Left ventricle myocardium inferior (tissue), 1 donor: ENCODE data around the gene PRPF18. TPM values are rescaled to one million over a fixed set of nuclear protein-coding genes. Genes with fewer than 3 reads are reported as not detected.
A peak's percentile ranks its signal among the peaks of the same experiment; 100 is the strongest.

Experiments used
- DNase-seq: peaks from one replicate; pipeline ENCODE4 v3.0.0-alpha.2; 2020
- H3K27ac ChIP-seq: fragments of 200-600 bp; replicated peaks from 2 replicates; pipeline ENCODE4 v1.8.0; 2021
- H3K27me3 ChIP-seq: fragments of 200-600 bp; 2 replicates; pipeline ENCODE4 v1.8.0; 2021; ENCODE audit warnings: low read depth
- H3K36me3 ChIP-seq: fragments of 200-600 bp; 2 replicates; pipeline ENCODE4 v1.8.0; 2021
- H3K4me1 ChIP-seq: fragments of 200-600 bp; 2 replicates; pipeline ENCODE4 v1.8.0; 2021
- H3K4me3 ChIP-seq: fragments of 200-600 bp; 2 replicates; pipeline ENCODE4 v1.8.0; 2021; ENCODE audit warnings: mild to moderate bottlenecking, moderate library complexity
- H3K9me3 ChIP-seq: fragments of 200-600 bp; replicated peaks from 2 replicates; pipeline ENCODE4 v1.8.0; 2021
- CTCF ChIP-seq: fragments of 200-600 bp; IDR thresholded peaks from 2 replicates; pipeline ENCODE4 v1.8.0; 2021; ENCODE audit warnings: antibody characterized with exemption, mild to moderate bottlenecking, borderline replicate concordance
- intact Hi-C: fragments of 100-400 bp; cut with micrococcal nuclease; formaldehyde crosslinking; loops from one replicate; pipeline ENCODE4 v1.11.0; 2022
- total RNA-seq: library from RNA; stranded (reverse); fragmentation: NEBNext Ultra II Directional; extraction: Animal tissue kit (Norgen Biotek cat#: 25700); gene quantifications from one replicate; pipeline ENCODE4 v1.2.1, GENCODE V29; 2021
- donor health status: DM: no; HTN: yes; CAD: no; lungs with severe emphysema.

The PRPF18 gene
- total RNA-seq, 1 donor from 2014 or later, result 14.7 TPM

DNA sequence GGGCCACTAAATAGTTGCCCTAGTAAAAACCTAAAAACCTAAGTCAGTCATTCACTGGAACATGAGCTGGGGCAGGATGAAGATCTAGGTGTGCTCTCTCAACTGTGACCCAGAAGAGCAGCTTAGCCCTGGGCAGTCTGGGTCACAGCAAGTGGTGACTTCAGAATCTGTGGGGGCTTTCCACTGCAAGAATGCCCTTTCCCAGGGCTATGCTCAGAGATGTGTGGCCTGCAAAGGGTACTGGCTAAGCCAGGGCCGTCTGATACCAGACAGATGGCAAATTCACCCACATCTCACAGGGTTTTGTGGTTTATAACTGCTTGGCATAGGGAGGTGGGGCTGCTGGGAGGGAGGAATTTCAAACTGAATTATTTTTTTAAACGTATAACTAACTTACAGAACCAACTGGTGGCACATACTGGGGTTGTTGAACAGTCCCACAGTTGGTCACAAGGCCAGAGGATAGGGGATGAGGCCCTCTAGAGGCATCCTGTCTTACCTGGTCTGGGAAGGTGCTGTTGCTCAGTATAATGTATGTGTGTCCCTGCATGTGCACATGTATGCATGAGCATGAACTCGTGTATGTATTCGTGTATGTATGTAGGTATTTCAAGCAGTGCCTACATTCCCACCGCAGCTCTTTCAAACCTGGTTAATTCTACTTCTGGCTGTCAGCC is 63.2 kb downstream of the PRPF18 start:
- intact Hi-C loops, result no loop called here
- H3K27ac ChIP-seq, result peak overlapping the region; percentile 2
- H3K9me3 ChIP-seq, result no peaks in the 10 kb centered on the region
- H3K36me3 ChIP-seq, result peaks cover 97% of the 10 kb centered on the region
- no peak for TF ChIP-seq CTCF
- DNase-seq, result no peak
- no peaks in the 10 kb centered on the region for H3K27me3 ChIP-seq
- peaks cover 20% of the 10 kb centered on the region for H3K4me1 ChIP-seq
- no peak overlapping the region for H3K4me3 ChIP-seq

DNA sequence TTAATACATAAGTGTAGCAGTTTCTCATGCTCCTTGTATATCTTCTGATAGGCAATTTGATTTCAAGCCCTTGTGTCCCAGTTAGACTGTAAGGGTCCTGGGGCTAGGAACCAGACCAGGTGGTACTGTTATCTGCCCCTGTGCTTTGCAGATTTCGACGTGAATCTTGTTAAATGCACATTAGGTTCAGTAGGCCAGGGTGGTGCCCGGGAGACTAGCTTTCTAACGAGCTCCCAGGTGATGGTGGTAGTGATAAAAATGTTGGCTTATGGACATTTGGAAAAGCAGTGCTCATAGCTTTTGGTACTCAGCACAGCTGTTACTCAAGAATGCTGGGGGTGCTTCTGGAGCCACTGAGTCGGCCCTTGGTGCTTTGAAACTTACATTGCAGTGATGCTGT is 64.2 kb downstream of the PRPF18 start:
- no peak overlapping the region for H3K4me3 ChIP-seq
- H3K36me3 ChIP-seq, result peaks cover 96% of the 10 kb centered on the region
- H3K4me1 ChIP-seq, result peaks cover 25% of the 10 kb centered on the region
- intact Hi-C loops, result no loop called here
- DNase-seq, result no peak
- TF ChIP-seq CTCF, result no peak
- H3K27ac ChIP-seq, result no peak overlapping the region
- no peaks in the 10 kb centered on the region for H3K9me3 ChIP-seq
- no peaks in the 10 kb centered on the region for H3K27me3 ChIP-seq

DNA sequence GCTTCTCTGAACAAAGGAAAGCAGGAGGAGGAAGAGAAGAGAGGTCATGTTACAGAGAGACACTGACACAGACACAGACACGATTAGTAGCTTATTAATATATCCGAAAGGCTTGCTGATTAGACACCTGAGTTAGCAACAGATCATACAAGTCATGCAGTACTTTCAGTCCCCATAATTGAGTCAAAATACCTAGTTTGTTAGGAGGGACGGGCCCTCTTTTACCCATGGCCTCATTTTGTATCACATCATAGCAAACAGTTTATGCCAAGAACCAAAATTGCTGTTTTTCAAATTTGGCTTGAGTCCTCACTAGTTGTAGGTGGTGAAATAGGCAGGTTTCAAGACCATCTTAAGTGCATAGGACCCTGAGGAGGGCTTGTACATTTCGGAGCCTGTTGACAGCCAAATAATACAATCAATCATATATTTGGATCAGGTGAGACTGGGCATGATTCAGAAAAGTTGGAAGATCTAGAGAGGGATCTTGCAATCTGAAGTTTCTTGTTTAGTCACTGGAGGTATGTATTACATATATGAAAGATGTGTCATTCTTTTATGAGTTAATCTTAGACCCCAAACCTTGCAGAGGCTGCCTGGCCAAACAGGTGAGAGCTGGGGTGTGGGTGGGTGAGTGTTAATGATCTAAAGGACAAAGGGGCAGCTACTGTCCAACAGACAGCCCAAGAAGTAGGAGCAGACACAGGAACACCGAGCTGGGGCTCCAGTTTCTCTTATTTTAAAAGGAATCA is 65.4 kb downstream of the PRPF18 start:
- Histone ChIP-seq H3K27me3 (no peaks in the 10 kb centered on the region), H3K27ac (peak overlapping the region; percentile 11), H3K4me1 (peaks cover 25% of the 10 kb centered on the region), H3K9me3 (no peaks in the 10 kb centered on the region), H3K36me3 (peaks cover 96% of the 10 kb centered on the region), H3K4me3 (no peak overlapping the region)
- intact Hi-C loops, result no loop called here
- no peak for DNase-seq
- no peak for TF ChIP-seq CTCF

DNA sequence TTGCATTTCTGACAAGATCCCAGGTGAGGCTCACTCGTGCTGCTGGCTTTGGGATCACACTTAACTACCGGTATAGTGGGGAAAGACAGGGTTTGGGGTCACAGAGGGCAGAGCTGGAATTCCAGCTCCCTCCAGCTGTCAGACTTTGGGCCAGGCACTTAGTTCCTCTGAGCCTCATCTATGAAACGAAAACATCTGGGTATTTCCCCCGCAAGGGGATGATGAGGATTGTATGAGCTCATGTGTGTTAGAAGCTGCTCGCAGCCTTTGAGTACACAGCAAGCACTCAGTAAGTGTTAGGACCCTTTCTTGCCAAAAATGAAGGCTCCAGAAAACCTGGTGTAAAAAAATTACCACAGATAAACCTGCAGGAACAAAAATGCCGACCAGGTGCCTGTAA is 66.1 kb downstream of the PRPF18 start:
- Histone ChIP-seq H3K27me3 (no peaks in the 10 kb centered on the region), H3K4me3 (no peak overlapping the region), H3K4me1 (peaks cover 30% of the 10 kb centered on the region), H3K27ac (peak overlapping the region; percentile 11), H3K9me3 (no peaks in the 10 kb centered on the region), H3K36me3 (peaks cover 97% of the 10 kb centered on the region)
- no peak for TF ChIP-seq CTCF
- intact Hi-C loops, result no loop called here
- DNase-seq, result no peak

DNA sequence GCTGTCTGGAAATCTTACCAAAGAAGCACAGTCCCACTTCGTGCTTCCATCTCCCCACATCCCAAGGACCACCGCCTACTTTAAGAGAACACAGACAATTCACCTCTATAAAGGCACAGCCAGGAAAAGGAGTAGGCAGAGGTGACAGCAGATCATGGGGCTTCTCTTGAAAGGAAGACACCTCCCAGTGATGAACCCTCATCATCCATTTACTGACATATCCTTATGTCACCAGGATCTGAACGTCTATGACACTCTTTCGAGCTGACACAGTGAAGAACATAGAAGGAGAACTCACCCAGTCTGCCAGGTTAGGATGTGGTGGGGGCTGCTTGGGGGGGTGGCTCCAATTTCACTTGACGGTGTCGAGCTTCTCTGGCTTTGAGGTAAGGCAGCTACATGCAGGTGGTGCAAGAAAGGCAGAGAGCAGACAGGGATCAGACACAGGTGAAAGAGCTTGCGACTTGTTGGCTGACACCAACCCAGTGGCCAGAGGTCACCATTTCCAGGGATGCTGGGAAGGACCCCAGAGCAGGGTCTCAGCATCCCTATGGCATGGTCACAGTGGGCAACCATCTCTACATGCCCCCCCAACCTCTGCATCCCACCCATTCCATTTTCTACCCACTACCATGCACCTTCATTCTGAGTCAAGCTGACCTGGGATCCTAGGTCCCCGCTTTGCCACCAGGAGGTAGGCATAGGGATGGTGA is 67.5 kb downstream of the PRPF18 start:
- TF ChIP-seq CTCF, result no peak
- H3K27me3 ChIP-seq, result no peaks in the 10 kb centered on the region
- peaks cover 42% of the 10 kb centered on the region for H3K4me1 ChIP-seq
- peak overlapping the region; percentile 22 for H3K27ac ChIP-seq
- H3K36me3 ChIP-seq, result peaks cover 96% of the 10 kb centered on the region
- no peaks in the 10 kb centered on the region for H3K9me3 ChIP-seq
- DNase-seq, result no peak
- no peak overlapping the region for H3K4me3 ChIP-seq
- intact Hi-C loops, result no loop called here
